A172 (cell line): ENCODE results near the gene ATE1. TPM values are rescaled to one million over a fixed set of nuclear protein-coding genes. Genes with fewer than 3 reads are reported as not detected.

Experiments used
- DNase-seq: peaks from one replicate; pipeline ENCODE4 v3.0.0-alpha.2; 2015; ENCODE audit warnings: low spot score
- total RNA-seq: library from RNA; depleted of rRNA; stranded (reverse); fragments of >200 nt; shearing (Covaris generic); gene quantifications from 2 replicates; pipeline ENCODE4 v1.2.3, GENCODE V29; 2014

The ATE1 gene
- total RNA-seq, 1 experiment from 2014 or later: 10.6 TPM

DNA sequence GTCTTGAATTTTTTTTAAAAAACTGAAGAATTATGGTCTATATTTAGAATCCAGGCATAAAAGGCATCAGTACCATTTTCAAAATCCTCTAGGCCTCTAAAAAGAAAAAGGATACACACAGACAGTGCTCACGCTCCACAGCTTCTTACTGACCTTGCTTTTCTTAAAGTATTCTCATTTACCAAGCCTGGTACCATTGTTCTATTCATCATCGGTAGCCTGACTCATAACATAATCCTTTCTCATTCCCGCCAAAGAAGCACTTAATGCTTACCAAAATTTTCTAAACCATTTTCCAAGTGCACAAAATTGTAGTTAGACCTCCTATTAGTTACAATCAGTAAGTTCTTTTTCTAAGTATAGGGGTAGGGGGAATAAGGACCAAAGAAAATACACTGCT lies 54.6 kb downstream of the ATE1 start:
- no peak for DNase-seq

DNA sequence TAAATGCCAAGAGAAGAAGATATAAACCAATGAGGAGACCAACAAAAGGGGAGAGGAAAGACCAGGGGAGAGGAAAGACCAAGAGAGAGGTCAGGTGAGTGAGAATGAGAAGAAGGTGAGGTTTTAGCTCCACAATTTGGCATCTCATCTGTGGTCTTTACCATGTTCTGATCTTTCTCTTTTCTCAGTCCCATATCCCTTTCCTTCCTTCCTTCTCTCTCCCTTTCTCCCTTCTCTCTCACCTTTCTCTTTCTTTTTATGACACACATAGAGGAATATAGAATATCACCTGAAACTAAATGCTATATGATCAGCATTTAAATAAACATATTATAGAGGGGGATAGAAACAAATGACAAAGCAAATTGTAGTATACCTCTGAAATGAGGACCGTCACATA lies 57.4 kb downstream of the ATE1 start:
- DNase-seq: no peak

DNA sequence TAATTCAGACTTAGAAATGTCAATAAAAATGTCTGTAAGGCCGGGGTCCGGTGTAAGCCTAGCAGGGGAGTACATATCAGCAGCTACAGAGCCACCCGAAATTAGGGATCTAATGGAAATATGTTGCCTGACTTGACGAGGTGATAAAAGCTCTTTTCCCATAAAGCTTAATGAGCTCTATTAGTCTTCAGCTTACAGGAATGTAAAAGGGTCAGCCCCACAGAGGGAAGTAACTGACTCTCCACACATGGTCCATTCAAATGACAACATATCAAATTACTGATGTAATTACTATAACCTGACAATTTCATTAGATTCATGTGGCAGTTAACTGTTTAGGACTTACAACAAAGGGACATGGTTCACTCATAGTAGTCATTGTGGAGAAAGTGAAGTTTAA lies 62.3 kb downstream of the ATE1 start:
- no peak for DNase-seq

DNA sequence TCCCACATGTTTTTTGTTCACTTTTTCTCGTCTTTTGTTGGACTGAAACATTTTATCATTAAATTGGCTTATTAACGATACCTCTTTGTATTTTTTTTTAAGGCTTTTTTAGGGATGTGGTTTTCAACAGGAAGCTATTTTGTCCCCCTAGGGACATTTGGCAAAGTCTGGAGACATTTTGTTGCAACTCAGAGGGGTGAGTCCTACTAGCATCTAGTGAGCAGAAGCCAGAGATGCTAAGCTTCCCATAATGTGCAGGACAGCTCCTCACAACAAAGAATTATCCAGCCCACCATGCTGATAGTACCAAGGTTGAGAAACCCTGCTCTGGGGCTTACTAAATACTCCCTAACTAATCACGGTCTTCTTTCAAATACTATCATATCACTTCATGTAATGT lies 63.2 kb downstream of the ATE1 start:
- no peak for DNase-seq

DNA sequence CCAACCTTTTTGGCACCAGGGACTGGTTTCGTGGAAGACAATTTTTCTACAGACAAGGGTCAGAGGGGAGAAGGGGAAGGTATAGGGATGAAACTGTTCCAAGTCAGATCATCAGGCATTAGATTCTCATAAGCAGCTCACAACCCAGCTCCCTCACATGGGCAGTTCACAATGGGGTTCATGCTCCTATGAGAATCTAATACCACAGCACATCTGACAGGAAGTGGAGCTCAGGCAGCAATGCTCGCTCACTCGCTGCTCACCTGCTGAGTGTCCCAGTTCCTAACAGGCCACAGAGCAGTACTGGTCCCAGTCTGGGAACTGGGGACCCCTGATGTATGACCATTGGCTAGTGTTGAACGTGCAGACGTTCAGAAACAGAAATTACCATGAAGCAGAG lies 63.7 kb downstream of the ATE1 start:
- DNase-seq: no peak

DNA sequence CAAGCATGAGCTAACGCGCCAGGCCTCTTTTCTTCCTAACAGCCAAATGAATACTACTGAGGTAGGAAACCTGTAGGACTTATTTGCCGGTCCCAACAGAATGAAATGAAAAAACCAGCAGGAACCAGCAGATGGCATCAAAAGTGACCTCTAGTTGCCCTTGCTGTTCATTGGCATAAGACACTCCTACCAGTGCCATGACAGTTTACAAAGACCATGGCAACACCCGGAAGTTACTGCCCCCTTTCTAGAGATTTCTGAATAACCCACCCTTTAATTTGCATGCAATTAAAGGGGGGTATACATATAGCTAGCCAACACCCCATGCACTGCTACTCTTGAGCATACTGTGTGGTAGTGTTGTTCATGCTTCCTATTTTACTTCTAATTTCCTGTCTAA lies 65.2 kb downstream of the ATE1 start:
- DNase-seq: no peak

DNA sequence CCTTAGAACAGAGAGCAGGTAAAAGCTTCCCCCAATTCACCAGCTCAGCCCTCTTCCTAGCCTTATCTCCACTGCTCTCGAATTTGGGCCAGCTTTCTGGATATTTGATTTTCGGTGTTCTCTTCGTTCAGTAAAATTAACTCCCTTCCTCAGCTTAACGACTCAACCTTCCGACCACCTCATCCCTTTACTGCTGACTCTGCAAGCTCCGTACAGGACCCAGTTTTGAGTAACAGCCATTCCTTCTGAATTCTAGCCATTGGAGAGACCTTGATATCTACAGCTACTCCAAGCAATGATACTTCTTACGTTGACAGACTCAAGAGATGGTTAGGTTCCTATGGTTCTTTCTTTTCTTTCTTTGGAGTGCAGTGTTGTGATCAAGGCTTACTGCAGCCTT lies 65.8 kb downstream of the ATE1 start:
- DNase-seq: no peak

DNA sequence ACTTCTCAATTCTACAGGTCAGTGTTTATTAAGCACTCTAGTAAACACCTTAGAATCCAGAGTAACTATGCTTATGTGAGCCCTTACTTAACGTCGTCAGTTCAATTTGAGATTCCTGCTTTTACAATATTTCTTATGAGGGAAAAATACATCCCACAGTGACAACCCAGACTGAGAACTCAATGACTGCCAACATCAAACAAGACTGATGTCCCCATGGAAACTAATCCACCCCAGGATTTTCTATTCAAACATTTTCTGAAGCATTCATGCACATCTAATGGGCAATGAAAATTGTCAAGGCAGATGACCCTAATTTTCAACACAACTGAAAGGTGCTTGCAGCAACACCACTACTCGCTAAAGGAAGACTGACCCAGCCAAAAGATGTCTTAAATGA lies 67.0 kb downstream of the ATE1 start:
- DNase-seq: no peak

DNA sequence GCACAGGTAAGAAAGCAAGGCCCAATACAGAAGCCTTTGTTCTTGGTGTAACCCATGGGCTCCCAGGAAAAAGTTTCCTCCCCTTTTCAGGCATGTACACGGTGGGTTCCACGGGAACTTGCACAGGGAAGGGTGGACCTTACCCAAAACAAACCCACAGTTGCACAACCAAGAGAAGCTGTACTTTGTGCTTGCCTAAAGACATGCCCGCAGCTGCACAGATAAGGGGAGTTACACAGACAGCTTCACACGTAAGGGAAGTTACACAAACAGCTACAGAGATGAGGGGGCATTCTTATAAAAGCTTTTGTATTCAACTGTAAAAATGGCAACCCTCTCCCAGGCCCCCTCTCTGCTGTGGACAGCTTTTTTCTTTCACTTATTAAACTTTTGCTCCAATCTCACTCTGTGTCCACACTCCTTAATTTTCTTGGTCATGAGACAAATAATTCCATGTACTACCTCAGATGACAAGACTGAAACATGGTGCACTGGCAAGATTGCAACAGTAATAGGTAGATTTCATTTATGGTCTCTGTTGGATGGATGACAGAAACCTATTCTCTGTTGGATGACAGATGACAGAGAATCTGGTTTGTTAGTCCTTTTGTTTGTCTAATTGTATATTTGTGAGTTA lies 72.9 kb downstream of the ATE1 start:
- DNase-seq: no peak

DNA sequence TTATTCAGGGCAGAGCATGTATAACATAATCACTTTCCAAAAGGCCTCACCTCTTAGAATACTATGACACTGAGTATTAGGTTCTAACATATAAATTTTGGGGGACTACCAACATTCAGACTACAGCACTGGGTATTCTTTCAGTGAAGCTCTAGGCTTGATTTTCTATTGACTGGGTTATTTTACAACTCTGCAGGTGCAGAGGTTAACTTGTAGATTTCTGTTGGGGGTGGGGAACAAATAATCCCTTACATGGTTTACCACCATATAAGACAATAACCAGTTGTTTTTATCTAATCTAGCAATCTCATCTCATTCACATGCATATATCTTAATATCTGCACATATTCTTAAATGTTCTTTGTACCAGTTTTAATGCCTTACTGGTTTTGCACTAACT lies 73.9 kb downstream of the ATE1 start:
- no peak for DNase-seq

DNA sequence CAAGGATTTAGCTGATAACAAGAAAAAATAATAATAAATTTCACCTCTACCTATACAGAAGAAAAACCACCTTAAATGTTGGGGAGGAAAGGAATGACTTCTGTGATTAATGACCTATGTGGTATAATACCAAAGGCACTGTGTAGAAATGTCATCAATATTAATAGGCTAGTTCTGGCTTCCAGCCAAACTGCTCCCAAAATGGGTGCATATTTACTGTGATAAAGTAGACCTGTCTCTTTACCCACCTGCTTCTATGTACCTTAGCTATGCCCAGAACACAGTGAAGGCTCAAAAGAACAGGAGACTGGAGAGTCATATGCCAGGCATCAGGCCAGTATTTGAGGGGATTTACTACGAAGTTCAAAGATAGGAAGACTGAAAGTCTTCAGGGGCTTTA lies 76.0 kb downstream of the ATE1 start:
- no peak for DNase-seq

DNA sequence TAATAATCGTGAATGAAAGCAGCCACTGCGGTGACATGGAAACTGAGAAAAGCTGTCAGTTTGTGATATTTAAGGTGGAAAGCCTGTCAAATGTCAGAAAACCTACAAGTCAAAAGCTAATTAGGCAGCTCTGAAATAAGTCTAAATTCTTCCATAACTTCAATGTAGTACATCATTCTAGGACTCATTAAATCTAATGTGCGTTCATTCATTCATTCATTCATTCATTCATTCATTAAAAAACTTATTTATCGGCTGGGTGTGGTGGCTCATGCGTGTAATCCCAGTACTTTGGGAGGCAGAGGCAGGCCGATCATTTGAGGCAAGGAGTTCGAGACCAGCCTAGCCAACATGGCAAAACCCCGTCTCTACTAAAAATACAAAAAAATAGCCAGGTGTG lies 79.7 kb downstream of the ATE1 start:
- DNase-seq: no peak

DNA sequence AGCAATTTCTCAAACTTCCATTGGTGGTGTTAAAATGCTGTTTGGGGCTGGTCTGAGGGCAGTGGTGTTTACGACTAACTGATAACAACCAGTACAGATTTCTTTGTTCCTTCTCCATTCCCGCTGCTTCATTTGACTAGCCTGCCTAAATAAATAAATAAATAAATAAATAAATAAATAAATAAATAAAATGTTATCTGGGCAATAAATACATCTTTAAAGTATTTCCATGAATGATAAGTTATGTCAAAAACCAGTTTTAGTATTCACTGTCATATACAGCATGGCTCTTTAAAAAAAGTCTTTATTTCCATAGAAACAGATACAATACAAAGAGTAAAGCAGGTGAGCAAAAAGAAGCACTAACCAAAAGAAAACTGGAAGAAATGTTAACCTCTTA lies 81.3 kb downstream of the ATE1 start:
- DNase-seq: no peak

DNA sequence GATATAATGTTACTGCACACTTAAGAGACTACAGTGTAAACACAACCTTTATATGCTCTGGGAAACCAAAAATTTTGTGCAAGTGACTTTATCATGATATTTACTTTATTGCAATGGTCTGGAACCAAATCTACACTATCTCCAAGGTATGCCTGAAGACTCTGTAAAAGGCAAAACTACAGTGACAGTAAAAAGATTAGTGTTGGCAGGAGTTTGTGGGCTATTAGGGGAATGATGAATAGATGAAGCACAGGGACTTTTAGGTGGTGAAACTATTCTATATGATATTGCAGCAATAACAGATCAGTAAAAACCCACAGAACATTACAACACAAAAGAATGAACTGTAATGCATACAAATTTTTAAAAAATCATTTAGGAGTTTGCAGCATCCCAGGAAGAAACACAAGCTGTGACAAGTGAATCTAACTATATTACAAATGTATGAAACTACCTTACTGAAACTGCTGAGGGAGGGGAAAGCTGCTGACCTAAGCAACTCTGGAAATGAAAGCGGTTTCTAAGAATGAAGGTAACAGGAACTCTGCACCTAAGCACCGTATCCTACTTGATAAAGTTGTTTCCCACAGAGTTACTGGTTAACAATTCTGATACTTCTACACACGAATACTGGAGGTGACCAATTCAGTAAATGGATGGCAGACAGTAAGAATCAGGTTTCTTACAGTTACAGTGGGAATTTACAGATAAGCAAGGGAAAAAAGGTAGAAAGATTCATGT lies 82.6 kb downstream of the ATE1 start:
- DNase-seq: no peak

DNA sequence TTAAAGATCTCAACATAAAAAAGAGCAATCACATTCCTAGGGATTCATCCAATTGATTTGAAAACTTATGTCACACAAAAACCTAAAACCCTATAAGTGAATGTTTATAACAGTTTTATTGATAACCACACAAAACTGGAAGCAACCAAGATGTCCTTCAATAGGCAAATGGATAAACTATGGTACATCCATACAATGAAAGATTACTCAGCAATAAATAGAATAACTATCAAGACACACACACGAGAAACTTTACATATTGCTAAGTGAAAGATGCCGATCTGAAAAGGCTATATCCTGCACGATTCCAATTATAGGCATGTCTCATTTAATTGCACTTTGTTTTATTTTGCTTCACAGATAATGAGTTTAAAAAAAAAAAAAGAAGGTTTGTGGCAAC lies 83.3 kb downstream of the ATE1 start:
- no peak for DNase-seq

DNA sequence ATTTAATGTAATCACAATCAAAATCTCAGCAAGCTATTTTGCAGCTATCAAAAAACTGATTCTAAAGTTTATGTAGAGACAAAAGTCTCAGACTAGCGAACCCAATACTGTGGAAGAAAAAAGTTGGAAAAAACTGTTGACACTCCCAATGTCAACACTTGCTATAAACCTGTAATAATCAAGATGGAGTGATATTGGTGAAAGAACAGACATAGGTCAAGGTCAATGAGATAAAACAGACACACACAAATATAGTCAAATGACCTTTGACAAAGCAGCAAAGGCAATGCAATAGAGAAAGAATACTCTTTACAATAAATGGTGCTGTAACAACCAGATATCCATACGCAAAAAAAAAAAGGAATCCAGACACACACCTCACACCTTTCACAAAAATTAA lies 84.5 kb downstream of the ATE1 start:
- DNase-seq: no peak

DNA sequence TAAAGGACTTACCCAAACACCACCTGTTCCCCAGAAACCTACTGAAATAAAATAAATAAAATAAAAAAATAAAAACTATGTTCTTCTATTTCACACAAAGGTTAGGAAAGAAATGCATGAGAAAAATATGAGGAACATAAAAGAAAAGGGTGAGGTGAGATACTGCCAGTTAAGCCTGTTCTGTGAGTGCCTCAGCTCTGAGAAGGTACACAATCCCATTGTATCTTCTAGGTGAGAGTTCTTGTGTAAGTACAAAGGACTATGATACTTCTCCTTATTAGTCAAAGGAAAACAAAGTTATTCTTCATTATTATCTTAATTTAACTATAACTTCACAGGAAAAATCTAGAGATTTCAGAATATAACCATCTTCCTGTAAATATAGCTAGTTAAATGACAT lies 86.0 kb downstream of the ATE1 start:
- no peak for DNase-seq

DNA sequence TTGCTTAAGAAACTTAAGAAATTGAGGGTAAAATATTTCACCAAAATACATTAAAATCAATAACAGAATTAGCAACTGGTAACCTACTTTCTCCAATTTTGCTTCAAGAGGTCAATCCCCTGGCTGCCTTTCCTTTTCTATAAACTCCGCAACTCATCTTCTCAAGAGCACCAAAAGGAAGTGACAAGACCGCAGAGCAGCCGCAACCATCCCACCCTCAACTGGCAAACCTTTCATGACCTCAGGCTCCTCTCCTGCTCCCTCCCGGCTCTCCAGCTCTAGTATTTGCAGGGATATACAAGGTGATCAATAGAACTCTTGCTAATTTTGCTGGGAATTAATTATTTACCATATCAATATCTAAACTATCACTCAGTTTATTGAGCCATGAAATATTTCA lies 88.9 kb downstream of the ATE1 start:
- no peak for DNase-seq

DNA sequence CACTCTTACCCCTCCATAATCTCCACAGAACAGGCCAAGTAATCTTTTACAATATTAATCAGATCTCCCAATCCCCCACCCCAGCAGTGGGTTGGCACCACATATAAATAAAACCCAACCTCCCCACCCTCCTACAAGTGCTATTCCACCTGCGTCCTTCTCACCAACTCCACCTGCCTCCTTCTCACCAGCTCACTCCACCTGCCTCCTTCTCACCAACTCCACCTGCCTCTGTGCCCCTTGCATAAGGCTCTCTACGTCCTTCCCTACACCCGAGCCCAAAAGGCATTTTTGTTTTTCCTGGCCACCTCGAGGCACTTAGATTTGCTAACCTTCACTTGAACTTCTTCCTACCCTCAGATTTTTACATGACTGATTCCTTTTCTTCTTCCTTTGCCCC lies 89.7 kb downstream of the ATE1 start:
- no peak for DNase-seq

DNA sequence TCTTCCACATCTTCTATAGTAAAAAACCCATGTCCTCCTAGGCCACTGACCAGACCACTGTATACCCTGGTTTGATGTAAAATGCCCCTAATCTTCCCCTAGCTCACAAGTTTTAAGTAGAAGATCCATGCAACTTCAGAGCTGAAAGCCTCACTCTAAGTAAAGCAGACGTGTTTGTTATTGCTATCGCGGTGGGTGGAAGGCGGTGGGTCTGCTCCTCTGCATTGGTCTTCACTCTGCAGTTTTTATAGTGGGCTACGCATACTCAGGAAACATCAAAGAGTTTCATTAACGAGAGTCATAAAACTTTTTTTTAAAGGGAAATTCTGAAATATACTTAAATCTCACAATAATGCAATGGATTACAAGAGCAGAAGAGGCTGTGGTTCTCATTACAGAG lies 91.7 kb downstream of the ATE1 start:
- DNase-seq: no peak

DNA sequence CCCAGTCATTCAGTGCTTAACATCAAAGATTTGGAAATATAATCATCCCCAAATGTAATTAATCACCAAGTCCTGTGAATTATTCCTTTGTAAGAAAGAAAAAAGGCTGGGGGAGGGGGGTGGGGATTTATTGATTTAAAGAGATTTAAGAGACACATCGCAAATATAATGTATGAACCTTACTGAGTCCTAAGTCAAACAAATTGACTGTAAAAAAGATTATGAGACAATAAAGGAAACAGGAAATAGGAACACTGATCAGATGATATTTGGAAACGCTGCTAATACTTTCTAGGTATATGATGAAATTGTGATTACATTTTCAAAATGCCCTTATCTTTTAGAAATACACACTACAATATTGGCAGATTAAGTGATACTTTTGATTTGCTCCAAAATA lies 92.5 kb downstream of the ATE1 start:
- no peak for DNase-seq

DNA sequence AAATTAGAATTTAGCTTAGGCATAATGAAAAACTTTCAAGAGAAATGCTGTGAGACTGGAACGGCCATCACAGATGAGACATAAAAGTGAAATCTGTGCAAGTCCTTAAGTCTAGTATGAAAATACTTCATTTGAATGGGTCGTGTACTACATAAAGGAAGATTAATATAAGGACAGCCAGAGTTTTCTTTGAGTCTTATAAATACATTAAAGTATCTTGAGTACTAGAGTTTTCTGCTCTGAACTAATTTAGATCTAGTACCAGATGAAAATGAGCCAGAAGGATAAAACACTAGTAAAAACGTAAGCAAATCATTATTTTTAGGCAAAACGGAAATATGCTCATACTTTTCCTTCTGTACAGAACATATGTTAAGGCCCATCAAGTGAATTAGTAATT lies 93.1 kb downstream of the ATE1 start:
- DNase-seq: no peak

DNA sequence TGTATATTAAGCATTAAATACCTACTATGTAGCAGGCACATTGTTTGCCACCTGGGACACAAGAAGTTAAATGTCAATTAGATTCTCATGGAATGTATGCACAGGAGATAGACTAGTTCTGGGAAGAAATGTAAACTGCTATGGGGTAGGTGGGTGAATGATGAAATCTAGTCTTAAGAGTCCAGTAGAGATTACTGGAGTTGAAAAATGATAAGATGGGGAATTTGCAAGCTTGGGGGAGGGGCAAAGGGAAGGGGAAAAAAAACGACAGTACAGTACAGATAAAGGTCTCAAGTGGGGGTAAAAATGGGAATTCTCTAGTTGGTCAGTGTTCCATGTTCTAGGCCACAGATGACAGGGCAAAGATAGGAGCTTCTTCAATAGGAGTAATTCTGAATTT lies 94.4 kb downstream of the ATE1 start:
- DNase-seq: no peak

DNA sequence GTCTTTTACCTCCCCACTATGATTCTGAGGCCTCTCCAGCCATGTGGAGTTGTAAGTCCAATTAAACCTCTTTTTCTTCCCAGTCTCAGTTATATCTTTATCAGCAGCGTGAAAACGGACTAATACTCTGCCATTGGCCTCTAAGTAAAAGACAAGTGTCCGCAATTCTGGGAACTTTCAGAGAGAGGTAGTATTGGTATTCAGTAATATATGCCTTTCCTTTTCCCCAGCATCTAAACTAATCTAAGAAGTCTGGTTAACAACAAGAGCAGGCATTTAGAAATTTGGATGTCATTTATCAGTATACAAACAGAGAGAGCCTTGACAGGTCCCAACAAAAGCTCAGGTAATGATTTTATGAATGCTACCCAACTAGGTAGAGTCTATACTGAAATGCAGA lies 95.2 kb downstream of the ATE1 start:
- DNase-seq: no peak
